Peyer's patch (tissue), 4 donors: ENCODE data around the gene BBS9. TPM values are rescaled to one million over a fixed set of nuclear protein-coding genes. Genes with fewer than 3 reads are reported as not detected.

Experiments
- DNase-seq, 3 donors: peaks; one replicate each; pipeline ENCODE4 v3.0.0-alpha.2; 2017 to 2019
- H3K27ac ChIP-seq, 4 donors: fragments of 200-600 bp; sonication (generic); one replicate each; pipeline ENCODE4 v1.5.1; 2016 to 2019
- H3K27me3 ChIP-seq, 2 donors: fragments of 200-600 bp; sonication (generic); one replicate each; pipeline ENCODE4 v1.5.1; 2019
- H3K36me3 ChIP-seq, 3 donors: fragments of 200-600 bp; sonication (generic); one replicate each; pipeline ENCODE4 v1.5.1; 2016 to 2019
- H3K4me1 ChIP-seq, 4 donors: fragments of 200-600 bp; sonication (generic); one replicate each; pipeline ENCODE4 v1.5.1; 2016 to 2019
- H3K4me3 ChIP-seq, 4 donors: fragments of 200-600 bp; sonication (generic); 1 replicate in 3 of 4; 2 replicates in 1 of 4; pipeline ENCODE4 v1.5.1; 2016 to 2019; ENCODE audit warnings: mild to moderate bottlenecking in 1 of 4
- H3K9me3 ChIP-seq, 4 donors: fragments of 200-600 bp; sonication (generic); one replicate each; pipeline ENCODE4 v1.5.1; 2016 to 2019; ENCODE audit warnings: mild to moderate bottlenecking in 1 of 4
- POLR2A ChIP-seq, 2 donors: fragments of 450-650 bp; IDR thresholded peaks; one replicate each; pipeline ENCODE4 v1.5.1; 2017; ENCODE audit warnings: antibody characterized with exemption in 2 of 2, mild to moderate bottlenecking in 2 of 2, moderate library complexity in 2 of 2
- total RNA-seq, 4 donors: library from RNA; depleted of rRNA; stranded (reverse); fragments of >200 nt; gene quantifications; one replicate each; pipeline ENCODE4 v1.1.0, GENCODE V29; 2016
- TF ChIP-seq, protein P1 (sequence below), 6 experiments: fragments of 450-650 bp in 4 of 6; fragments of 200-600 bp in 2 of 6; sonication (generic) in 1 of 6; IDR thresholded peaks; one replicate each; pipeline ENCODE4 v1.5.1; 2017 to 2019; ENCODE audit warnings: antibody characterized with exemption in 6 of 6, mild to moderate bottlenecking in 3 of 6, moderate library complexity in 1 of 6

The BBS9 gene
- total RNA-seq, 4 donors from 2014 or later, result 10.9 to 51.2 (median 19.4) TPM

- Histone ChIP-seq H3K27ac (no peak overlapping the region), H3K4me1 (no peaks in the 10 kb centered on the region), H3K27me3 (no peaks in the 10 kb centered on the region), H3K36me3 (peaks cover 0 to 4% (median 0%) of the 10 kb centered on the region in 3 donors), H3K4me3 (no peak overlapping the region), H3K9me3 (no peaks in the 10 kb centered on the region)
- DNase-seq, result no peak
- TF ChIP-seq POLR2A (IDR thresholded peaks at IDR 0.05), result no peak
- TF ChIP-seq, protein P1, sequence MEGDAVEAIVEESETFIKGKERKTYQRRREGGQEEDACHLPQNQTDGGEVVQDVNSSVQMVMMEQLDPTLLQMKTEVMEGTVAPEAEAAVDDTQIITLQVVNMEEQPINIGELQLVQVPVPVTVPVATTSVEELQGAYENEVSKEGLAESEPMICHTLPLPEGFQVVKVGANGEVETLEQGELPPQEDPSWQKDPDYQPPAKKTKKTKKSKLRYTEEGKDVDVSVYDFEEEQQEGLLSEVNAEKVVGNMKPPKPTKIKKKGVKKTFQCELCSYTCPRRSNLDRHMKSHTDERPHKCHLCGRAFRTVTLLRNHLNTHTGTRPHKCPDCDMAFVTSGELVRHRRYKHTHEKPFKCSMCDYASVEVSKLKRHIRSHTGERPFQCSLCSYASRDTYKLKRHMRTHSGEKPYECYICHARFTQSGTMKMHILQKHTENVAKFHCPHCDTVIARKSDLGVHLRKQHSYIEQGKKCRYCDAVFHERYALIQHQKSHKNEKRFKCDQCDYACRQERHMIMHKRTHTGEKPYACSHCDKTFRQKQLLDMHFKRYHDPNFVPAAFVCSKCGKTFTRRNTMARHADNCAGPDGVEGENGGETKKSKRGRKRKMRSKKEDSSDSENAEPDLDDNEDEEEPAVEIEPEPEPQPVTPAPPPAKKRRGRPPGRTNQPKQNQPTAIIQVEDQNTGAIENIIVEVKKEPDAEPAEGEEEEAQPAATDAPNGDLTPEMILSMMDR (IDR thresholded peaks at IDR 0.05), result no peak
Measured at GRCh38 chr7:33388332-33388731, 259.0 kb downstream of the BBS9 start.

- H3K9me3 ChIP-seq, result no peaks in the 10 kb centered on the region
- TF ChIP-seq, protein P1 (IDR thresholded peaks at IDR 0.05), result no peak
- TF ChIP-seq POLR2A (IDR thresholded peaks at IDR 0.05), result no peak
- no peak overlapping the region for H3K4me3 ChIP-seq
- no peak for DNase-seq
- H3K27me3 ChIP-seq, result no peaks in the 10 kb centered on the region
- H3K36me3 ChIP-seq, result peaks cover 0 to 4% (median 0%) of the 10 kb centered on the region in 3 donors
- no peaks in the 10 kb centered on the region for H3K4me1 ChIP-seq
- no peak overlapping the region for H3K27ac ChIP-seq
Measured at GRCh38 chr7:33392148-33392547, 262.8 kb downstream of the BBS9 start.

DNA sequence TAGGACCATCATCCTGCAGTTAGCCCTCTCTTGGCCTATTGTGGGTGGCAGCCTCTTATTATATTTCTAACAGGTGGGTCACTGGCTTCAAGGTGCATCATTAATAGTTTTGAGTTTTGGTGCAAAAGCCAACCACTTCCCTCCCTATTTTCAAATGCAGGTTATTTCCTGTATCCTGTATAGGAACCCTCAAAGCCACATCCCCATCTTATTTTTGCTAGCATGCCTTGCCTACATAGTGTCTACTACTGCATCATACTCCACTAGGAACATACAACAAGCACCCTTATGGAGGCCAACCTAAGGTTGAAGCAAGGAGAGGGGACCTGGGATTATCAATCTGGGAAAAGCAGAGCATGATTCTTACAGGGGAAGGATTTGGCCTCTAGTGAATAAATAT, 264.4 kb downstream of the BBS9 start:
- Histone ChIP-seq H3K9me3 (no peaks in the 10 kb centered on the region), H3K27me3 (no peaks in the 10 kb centered on the region), H3K27ac (no peak overlapping the region), H3K36me3 (no peaks in the 10 kb centered on the region), H3K4me3 (no peak overlapping the region), H3K4me1 (no peaks in the 10 kb centered on the region)
- no peak for TF ChIP-seq POLR2A (IDR thresholded peaks at IDR 0.05)
- TF ChIP-seq, protein P1 (IDR thresholded peaks at IDR 0.05), result no peak
- DNase-seq, result no peak

DNA sequence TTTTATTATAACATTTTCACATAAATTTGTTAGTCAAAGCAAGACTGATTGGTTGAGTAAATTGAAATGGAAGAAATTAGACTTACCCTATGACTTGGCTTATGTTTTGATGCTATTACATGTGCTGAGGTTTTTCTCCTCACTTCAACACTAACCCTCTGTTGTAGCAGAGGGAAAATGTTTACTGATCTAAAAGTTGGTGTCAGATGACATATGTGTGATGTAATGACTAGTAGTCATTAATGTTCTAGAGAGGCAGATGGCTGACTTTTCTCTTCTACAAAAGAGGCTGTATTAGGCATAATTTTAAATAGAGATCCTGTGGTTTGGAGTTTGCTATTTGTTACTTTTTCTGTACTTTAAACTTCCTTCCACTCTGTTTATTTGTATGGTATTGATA, 266.0 kb downstream of the BBS9 start:
- H3K9me3 ChIP-seq, result no peaks in the 10 kb centered on the region
- no peak overlapping the region for H3K4me3 ChIP-seq
- no peaks in the 10 kb centered on the region for H3K4me1 ChIP-seq
- H3K36me3 ChIP-seq, result no peaks in the 10 kb centered on the region
- TF ChIP-seq, protein P1 (IDR thresholded peaks at IDR 0.05), result no peak
- TF ChIP-seq POLR2A (IDR thresholded peaks at IDR 0.05), result no peak
- H3K27ac ChIP-seq, result no peak overlapping the region
- no peaks in the 10 kb centered on the region for H3K27me3 ChIP-seq
- no peak for DNase-seq

DNA sequence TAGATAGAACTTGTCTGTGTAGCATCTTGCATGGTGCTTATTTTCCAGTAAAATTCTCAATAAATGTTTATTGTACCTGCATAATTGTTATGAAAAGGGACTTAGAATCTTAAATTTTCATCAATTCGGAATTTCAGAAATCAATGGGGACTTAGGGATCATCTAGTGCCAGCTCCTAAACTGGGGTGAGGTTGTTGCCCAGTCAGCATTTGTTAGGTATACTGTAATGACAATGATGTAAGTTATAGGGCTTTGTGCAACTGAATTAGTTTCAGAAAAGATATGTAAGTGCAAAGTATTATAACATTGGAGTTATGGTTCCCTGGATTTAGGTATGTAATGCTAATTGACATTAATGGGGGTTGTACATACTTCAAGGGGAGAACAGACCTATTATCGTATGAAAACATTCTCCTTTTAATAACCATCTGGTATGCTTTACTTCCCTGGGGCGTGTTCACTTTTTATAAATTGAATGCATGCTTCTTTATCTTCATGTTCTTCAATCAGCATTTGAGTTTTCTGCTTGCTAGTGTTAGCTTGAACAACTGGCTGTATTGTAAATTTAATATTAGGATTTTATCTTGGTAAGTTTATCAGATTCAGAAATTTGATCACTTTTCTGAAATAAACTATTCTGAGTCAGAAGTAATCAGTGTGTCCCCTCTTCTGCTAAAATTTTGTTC, 270.3 kb downstream of the BBS9 start:
- no peak for TF ChIP-seq POLR2A (IDR thresholded peaks at IDR 0.05)
- TF ChIP-seq, protein P1 (IDR thresholded peaks at IDR 0.05), result no peak
- DNase-seq, result no peak
- no peak overlapping the region for H3K27ac ChIP-seq

GRCh38 chr7:33400214-33400538, 270.8 kb downstream of the BBS9 start:
- Histone ChIP-seq H3K36me3 (no peaks in the 10 kb centered on the region), H3K9me3 (no peaks in the 10 kb centered on the region), H3K27me3 (no peaks in the 10 kb centered on the region), H3K27ac (no peak overlapping the region), H3K4me3 (no peak overlapping the region), H3K4me1 (no peaks in the 10 kb centered on the region)
- DNase-seq, result no peak
- TF ChIP-seq POLR2A (IDR thresholded peaks at IDR 0.05), result no peak
- TF ChIP-seq, protein P1 (IDR thresholded peaks at IDR 0.05), result no peak

More for the DNA sequence above, 270.3 kb downstream of the BBS9 start:
- Histone ChIP-seq H3K4me3 (no peak overlapping the region), H3K27me3 (no peaks in the 10 kb centered on the region), H3K9me3 (no peaks in the 10 kb centered on the region), H3K36me3 (no peaks in the 10 kb centered on the region), H3K4me1 (no peaks in the 10 kb centered on the region)
